ENCODE data around the gene CAMSAP2.
"Not testable (repeated sequence)": the region's sequence is repeated elsewhere in the genome, so short reads cannot be mapped to it uniquely, and the experiment has no call there.

The CAMSAP2 gene

DNA sequence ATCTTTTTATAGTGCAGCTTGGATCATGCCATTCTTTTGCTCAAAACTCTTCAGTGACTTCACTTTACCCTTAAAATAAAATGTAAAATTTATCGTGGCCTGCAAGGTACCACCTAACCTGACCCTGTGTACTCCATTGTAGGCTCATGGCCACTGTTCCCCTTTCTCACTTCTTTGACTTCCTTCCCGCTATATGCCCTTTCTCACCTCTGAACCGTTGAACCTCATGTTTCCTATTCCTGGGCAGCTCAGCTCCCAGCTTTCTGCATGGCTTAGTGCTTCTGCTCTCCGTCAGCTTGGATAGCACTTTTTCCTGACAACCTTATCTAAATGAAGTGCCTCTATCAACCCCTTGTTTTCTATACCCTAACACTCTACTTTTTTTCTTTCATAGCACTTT lies 73.0 kb downstream of the CAMSAP2 start:
- H3K4me3 ChIP-seq (ENCODE audit: low read depth, low read length): no peak overlapping the region
- no peak for DNase-seq (ENCODE audit: low read depth)
- TF ChIP-seq, protein P1, sequence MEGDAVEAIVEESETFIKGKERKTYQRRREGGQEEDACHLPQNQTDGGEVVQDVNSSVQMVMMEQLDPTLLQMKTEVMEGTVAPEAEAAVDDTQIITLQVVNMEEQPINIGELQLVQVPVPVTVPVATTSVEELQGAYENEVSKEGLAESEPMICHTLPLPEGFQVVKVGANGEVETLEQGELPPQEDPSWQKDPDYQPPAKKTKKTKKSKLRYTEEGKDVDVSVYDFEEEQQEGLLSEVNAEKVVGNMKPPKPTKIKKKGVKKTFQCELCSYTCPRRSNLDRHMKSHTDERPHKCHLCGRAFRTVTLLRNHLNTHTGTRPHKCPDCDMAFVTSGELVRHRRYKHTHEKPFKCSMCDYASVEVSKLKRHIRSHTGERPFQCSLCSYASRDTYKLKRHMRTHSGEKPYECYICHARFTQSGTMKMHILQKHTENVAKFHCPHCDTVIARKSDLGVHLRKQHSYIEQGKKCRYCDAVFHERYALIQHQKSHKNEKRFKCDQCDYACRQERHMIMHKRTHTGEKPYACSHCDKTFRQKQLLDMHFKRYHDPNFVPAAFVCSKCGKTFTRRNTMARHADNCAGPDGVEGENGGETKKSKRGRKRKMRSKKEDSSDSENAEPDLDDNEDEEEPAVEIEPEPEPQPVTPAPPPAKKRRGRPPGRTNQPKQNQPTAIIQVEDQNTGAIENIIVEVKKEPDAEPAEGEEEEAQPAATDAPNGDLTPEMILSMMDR (IDR thresholded peaks at IDR 0.05; ENCODE audit: insufficient read depth, low read depth, low read length, missing control alignments): no peak

DNA sequence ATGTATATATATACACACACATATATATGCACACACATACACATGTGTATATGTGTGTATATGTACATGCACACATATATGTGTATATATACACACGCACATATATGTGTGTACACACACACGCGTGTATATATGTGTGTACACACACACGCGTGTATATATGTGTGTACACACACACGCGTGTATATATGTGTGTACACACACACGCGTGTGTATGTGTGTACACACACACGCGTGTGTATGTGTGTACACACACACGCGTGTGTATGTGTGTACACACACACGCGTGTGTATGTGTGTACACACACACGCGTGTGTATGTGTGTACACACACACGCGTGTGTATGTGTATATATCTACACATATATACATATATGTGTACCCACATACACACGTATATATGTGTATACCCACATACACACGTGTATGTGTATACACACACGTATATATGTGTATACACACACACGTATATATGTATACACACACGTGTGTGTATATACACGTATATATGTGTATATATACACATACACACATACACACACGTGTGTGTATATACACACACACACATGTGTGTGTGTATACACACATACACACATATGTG lies 78.0 kb downstream of the CAMSAP2 start:
- DNase-seq (ENCODE audit: low read depth): not testable (repeated sequence)

DNA sequence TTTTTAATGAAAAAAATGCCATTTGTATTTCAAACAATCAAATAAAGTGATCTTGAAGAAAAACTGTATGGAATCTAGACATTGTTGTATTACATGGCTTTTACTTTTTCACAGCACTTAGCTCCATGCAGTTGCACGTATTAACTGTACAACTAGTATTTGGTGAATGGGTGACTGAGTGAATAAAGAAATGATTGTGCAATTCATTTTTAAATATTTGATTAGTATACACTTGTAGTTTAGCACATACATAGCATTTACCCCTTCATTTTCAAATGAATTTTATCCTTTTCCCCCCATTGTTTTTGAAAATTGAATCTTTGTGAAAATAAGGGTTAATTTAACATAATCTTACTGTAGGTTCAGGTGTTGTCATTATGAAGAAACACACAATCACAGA lies 79.6 kb downstream of the CAMSAP2 start:
- H3K4me3 ChIP-seq (ENCODE audit: low read depth, low read length): no peak overlapping the region
- no peak for DNase-seq (ENCODE audit: low read depth)
- TF ChIP-seq, protein P1 (IDR thresholded peaks at IDR 0.05; ENCODE audit: insufficient read depth, low read depth, low read length, missing control alignments): no peak

More for the DNA sequence above, 78.0 kb downstream of the CAMSAP2 start:
- not testable (repeated sequence) for H3K4me3 ChIP-seq (ENCODE audit: low read depth, low read length)

DNA sequence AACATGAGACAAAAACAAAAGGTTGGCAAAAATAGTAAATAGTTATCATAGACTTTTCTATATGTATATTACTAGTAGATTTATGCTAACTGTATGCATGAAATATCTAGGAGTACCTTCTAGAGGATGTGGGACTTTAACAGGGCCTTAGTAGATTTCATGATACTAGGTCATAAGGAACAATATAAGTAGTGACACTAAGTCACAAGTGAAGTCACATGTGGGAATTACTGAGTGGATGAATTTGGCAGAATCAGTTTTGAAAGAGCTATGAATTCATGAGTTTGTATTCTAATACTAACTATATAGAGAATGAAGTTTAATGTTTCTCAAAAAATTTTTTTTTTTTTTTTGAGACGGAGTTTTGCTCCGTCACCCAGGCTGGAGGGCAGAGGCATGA lies 81.0 kb downstream of the CAMSAP2 start:
- TF ChIP-seq, protein P1 (IDR thresholded peaks at IDR 0.05; ENCODE audit: insufficient read depth, low read depth, low read length, missing control alignments): no peak
- no peak overlapping the region for H3K4me3 ChIP-seq (ENCODE audit: low read depth, low read length)
- no peak for DNase-seq (ENCODE audit: low read depth)

DNA sequence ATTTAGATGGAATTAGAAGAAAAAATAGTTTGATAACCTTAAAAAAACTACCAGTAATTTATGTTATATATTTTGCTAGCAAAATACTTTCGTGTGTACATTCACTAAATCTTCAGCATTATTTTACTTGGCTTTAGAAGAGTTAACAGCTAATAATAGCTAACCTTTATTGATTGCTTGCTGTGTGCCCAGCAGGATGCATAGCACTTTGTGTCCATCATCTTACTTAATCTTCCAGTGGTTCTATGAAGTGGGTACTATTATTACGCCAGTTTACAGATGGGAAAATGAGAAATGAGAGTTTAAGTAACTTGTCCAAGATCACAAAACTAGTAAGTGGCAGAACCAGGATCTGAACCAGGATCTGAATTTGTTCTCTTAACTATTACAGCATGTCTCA lies 92.4 kb downstream of the CAMSAP2 start:
- TF ChIP-seq, protein P1 (IDR thresholded peaks at IDR 0.05; ENCODE audit: insufficient read depth, low read depth, low read length, missing control alignments): no peak
- no peak overlapping the region for H3K4me3 ChIP-seq (ENCODE audit: low read depth, low read length)
- no peak for DNase-seq (ENCODE audit: low read depth)

DNA sequence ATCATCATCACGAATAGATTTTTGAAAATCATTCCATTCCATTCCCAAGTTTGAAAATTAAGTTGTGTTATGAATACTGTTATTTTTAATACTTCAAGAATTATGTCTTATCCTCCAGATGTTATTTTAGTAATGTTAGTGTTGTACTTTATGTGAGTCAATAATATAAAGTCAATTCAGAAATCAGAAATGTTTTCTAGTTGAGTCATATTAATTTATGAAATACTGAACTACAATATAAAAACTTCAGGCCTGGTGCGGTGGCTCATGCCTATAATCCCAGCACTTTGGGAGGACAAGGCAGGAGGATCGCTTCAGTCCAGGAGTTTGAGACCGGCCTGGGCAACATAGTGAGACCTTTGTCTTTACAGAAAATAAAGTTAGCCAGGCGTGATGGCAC lies 95.7 kb downstream of the CAMSAP2 start:
- no peak overlapping the region for H3K4me3 ChIP-seq (ENCODE audit: low read depth, low read length)
- TF ChIP-seq, protein P1 (IDR thresholded peaks at IDR 0.05; ENCODE audit: insufficient read depth, low read depth, low read length, missing control alignments): no peak
- DNase-seq (ENCODE audit: low read depth): no peak

DNA sequence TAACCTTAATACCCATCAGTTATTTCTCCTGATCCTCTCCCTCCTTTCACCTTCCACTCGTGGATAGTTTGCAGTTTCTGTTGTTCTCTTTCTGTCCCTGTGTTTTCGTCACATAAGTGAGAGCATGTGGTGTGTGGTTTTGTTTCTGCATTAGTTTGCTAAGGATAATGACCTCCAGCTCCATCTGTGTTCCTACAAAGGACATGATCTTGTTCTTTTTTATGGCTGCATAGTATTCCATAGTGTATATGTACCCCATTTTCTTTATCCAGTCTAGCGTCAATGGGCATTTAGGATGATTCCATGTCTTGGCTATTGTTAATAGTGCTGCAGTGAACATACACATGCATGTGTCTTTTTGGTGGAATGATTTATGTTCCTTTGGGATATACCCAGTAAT lies 97.5 kb downstream of the CAMSAP2 start:
- TF ChIP-seq, protein P1 (IDR thresholded peaks at IDR 0.05; ENCODE audit: insufficient read depth, low read depth, low read length, missing control alignments): no peak
- no peak for DNase-seq (ENCODE audit: low read depth)

More for the DNA sequence above, 97.5 kb downstream of the CAMSAP2 start:
- H3K4me3 ChIP-seq (ENCODE audit: low read depth, low read length): no peak overlapping the region

All from GM12865 (cell line).